ENCODE data around the gene NBPF6. TPM values are rescaled to one million over a fixed set of nuclear protein-coding genes. Genes with fewer than 3 reads are reported as not detected.

Gene NBPF6
- total RNA-seq, 3 donors from 2014 or later, result 0.33 to 0.59 TPM; not detected in 1

GRCh38 chr1:108502138-108502537 is 52.0 kb downstream of the NBPF6 start:
- no peaks in the 10 kb centered on the region for H3K9me3 ChIP-seq
- H3K27ac ChIP-seq, result no peak overlapping the region
- no peaks in the 10 kb centered on the region for H3K27me3 ChIP-seq
- H3K4me3 ChIP-seq, result no peak overlapping the region
- H3K36me3 ChIP-seq, result no peaks in the 10 kb centered on the region
- no peak for TF ChIP-seq CTCF (IDR thresholded peaks at IDR 0.05)
- no peak for DNase-seq (ENCODE audit: low spot score in 2 of 2)
- no peaks in the 10 kb centered on the region for H3K4me1 ChIP-seq
- intact Hi-C loops (cut with DNase I; ENCODE audit: low total_unique reads), result no loop called here

- no peaks in the 10 kb centered on the region for H3K27me3 ChIP-seq
- no peaks in the 10 kb centered on the region for H3K9me3 ChIP-seq
- H3K4me3 ChIP-seq, result no peak overlapping the region
- intact Hi-C loops (cut with DNase I; ENCODE audit: low total_unique reads), result no loop called here
- TF ChIP-seq CTCF (IDR thresholded peaks at IDR 0.05) (no peak), POLR2A (IDR thresholded peaks at IDR 0.05) (no peak), POLR2AphosphoS5 (IDR thresholded peaks at IDR 0.05) (no peak)
- no peaks in the 10 kb centered on the region for H3K4me1 ChIP-seq
- DNase-seq (ENCODE audit: low spot score in 2 of 2), result no peak
- H3K36me3 ChIP-seq, result no peaks in the 10 kb centered on the region
- H3K27ac ChIP-seq, result no peak overlapping the region
Observed at GRCh38 chr1:108502624-108503023, 52.5 kb downstream of the NBPF6 start.

- H3K36me3 ChIP-seq, result no peaks in the 10 kb centered on the region
- H3K27ac ChIP-seq, result no peak overlapping the region
Observed at GRCh38 chr1:108503062-108503733, 53.1 kb downstream of the NBPF6 start.

GRCh38 chr1:108504447-108504846 is 54.3 kb downstream of the NBPF6 start:
- H3K4me3 ChIP-seq, result no peak overlapping the region
- no peaks in the 10 kb centered on the region for H3K36me3 ChIP-seq
- intact Hi-C loops (cut with DNase I; ENCODE audit: low total_unique reads), result no loop called here
- H3K4me1 ChIP-seq, result no peaks in the 10 kb centered on the region
- no peaks in the 10 kb centered on the region for H3K27me3 ChIP-seq
- H3K27ac ChIP-seq, result no peak overlapping the region
- no peaks in the 10 kb centered on the region for H3K9me3 ChIP-seq
- DNase-seq (ENCODE audit: low spot score in 2 of 2), result no peak
- no peak for TF ChIP-seq POLR2AphosphoS5 (IDR thresholded peaks at IDR 0.05)
- TF ChIP-seq CTCF (IDR thresholded peaks at IDR 0.05), result no peak
- no peak for TF ChIP-seq POLR2A (IDR thresholded peaks at IDR 0.05)

More at GRCh38 chr1:108503062-108503733, 53.1 kb downstream of the NBPF6 start:
- intact Hi-C loops (cut with DNase I; ENCODE audit: low total_unique reads), result no loop called here
- no peak overlapping the region for H3K4me3 ChIP-seq
- DNase-seq (ENCODE audit: low spot score in 2 of 2), result no peak
- no peaks in the 10 kb centered on the region for H3K27me3 ChIP-seq
- TF ChIP-seq CTCF (IDR thresholded peaks at IDR 0.05) (no peak), POLR2AphosphoS5 (IDR thresholded peaks at IDR 0.05) (no peak), POLR2A (IDR thresholded peaks at IDR 0.05) (no peak)
- no peaks in the 10 kb centered on the region for H3K9me3 ChIP-seq
- no peaks in the 10 kb centered on the region for H3K4me1 ChIP-seq

GRCh38 chr1:108505763-108506070 is 55.6 kb downstream of the NBPF6 start:
- H3K27me3 ChIP-seq, result no peaks in the 10 kb centered on the region
- no peak for DNase-seq (ENCODE audit: low spot score in 2 of 2)
- no peaks in the 10 kb centered on the region for H3K4me1 ChIP-seq
- H3K4me3 ChIP-seq, result no peak overlapping the region
- intact Hi-C loops (cut with DNase I; ENCODE audit: low total_unique reads), result no loop called here
- TF ChIP-seq POLR2A (IDR thresholded peaks at IDR 0.05), result no peak
- TF ChIP-seq POLR2AphosphoS5 (IDR thresholded peaks at IDR 0.05), result no peak
- TF ChIP-seq CTCF (IDR thresholded peaks at IDR 0.05), result no peak
- no peaks in the 10 kb centered on the region for H3K9me3 ChIP-seq
- no peak overlapping the region for H3K27ac ChIP-seq
- H3K36me3 ChIP-seq, result no peaks in the 10 kb centered on the region

Data from breast epithelium (tissue), 4 donors.